Measurements from ENCODE around the gene MNT.
A peak's percentile ranks its signal among the peaks of the same experiment; 100 is the strongest.
"Not testable (repeated sequence)": the region's sequence is repeated elsewhere in the genome, so short reads cannot be mapped to it uniquely, and the experiment has no call there.

The MNT gene, protein sequence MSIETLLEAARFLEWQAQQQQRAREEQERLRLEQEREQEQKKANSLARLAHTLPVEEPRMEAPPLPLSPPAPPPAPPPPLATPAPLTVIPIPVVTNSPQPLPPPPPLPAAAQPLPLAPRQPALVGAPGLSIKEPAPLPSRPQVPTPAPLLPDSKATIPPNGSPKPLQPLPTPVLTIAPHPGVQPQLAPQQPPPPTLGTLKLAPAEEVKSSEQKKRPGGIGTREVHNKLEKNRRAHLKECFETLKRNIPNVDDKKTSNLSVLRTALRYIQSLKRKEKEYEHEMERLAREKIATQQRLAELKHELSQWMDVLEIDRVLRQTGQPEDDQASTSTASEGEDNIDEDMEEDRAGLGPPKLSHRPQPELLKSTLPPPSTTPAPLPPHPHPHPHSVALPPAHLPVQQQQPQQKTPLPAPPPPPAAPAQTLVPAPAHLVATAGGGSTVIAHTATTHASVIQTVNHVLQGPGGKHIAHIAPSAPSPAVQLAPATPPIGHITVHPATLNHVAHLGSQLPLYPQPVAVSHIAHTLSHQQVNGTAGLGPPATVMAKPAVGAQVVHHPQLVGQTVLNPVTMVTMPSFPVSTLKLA

DNA sequence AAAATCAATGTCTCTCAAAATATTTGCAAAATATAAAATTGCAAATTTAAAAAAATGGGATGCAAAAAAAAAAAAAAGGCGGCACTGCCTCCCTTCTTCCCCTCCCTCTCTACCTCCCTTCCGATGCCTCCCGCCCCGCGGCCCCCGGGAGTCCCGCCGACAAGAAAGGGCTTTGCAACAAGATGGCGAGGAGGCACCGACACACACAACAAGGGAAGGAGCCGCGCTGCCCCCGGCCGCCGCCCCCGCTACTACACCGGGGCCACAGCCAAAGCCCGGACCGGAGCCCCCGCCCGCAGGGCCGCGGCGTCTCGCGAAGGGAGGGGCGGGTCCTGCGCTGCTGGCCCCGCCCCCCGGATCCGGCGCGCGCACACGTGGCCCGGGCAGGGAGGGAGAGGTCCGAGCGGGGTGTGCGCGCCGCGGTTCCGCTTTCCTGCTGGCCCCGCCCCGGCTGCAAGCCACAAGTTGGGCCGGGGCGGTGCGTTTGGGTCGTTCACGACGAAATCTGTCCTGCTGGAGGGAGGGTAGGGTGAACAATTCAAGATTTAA lies at the start of gene MNT:
Gene MNT, minus strand, starts transcription at position 184 of the 549 bp plus-strand sequence. CDS start 348 bp downstream, outside the sequence.
- TF ChIP-seq, protein P1, sequence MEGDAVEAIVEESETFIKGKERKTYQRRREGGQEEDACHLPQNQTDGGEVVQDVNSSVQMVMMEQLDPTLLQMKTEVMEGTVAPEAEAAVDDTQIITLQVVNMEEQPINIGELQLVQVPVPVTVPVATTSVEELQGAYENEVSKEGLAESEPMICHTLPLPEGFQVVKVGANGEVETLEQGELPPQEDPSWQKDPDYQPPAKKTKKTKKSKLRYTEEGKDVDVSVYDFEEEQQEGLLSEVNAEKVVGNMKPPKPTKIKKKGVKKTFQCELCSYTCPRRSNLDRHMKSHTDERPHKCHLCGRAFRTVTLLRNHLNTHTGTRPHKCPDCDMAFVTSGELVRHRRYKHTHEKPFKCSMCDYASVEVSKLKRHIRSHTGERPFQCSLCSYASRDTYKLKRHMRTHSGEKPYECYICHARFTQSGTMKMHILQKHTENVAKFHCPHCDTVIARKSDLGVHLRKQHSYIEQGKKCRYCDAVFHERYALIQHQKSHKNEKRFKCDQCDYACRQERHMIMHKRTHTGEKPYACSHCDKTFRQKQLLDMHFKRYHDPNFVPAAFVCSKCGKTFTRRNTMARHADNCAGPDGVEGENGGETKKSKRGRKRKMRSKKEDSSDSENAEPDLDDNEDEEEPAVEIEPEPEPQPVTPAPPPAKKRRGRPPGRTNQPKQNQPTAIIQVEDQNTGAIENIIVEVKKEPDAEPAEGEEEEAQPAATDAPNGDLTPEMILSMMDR (conservative IDR thresholded peaks at IDR 0.05; ENCODE audit: low read length), result no peak
- DNase-seq (ENCODE audit: low read depth), result peak; percentile 95
- H3K4me3 ChIP-seq (ENCODE audit: low read length), result peak within 1 kb of the TSS; percentile 98

DNA sequence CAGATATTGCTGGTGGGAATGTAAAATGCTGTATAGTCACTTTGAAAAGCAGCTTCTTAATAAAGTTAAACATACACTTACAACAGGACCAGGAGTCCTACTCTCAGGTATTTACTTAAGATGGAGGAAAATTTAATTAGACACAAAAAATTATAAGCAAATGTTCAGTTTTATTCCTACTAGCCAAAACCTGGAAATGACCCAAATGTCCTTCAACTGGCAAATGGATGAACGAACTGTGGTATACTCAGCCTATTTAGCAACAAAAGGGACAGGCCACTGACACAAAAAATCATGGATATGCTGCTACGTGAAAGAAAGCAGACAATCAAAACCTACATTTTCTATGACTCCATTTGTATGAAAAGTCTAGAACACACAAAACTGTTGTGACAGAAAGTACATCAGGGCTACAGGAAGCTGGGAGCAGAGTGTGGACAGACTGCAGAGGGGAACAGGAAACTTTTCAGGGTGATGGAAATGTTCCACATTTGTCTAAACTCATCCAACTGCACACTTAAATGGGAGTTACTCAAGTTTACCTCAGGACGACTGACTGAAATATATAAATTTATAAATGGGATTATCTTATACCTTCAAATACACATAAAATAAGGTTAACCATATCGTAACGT lies 49.3 kb upstream of the MNT start:
- no peak for DNase-seq (ENCODE audit: low read depth)

DNA sequence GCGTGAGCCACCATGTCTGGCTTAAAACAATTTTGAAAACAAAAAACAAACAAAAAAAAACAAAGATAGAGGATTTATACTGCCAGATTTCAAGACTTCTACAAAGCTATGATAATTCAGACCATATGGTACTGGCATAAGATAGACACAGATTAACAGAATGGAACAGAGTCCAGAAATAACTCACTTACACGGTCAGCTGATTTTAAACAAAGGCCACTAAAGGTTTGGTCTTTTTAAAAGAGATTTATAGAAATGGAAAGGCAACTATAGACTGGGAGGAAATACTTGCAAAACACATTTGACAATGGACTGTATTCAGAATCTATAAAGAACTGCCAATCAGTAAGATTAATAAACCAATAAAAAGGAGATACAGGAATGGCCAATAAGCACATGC lies 48.6 kb upstream of the MNT start:
- peak; percentile 53 for DNase-seq (ENCODE audit: low read depth)
- no peak overlapping the region for H3K4me3 ChIP-seq (ENCODE audit: low read length)
- TF ChIP-seq, protein P1 (conservative IDR thresholded peaks at IDR 0.05; ENCODE audit: low read length), result no peak

More for the DNA sequence above, 49.3 kb upstream of the MNT start:
- TF ChIP-seq, protein P1 (conservative IDR thresholded peaks at IDR 0.05; ENCODE audit: low read length), result no peak
- no peak overlapping the region for H3K4me3 ChIP-seq (ENCODE audit: low read length)

DNA sequence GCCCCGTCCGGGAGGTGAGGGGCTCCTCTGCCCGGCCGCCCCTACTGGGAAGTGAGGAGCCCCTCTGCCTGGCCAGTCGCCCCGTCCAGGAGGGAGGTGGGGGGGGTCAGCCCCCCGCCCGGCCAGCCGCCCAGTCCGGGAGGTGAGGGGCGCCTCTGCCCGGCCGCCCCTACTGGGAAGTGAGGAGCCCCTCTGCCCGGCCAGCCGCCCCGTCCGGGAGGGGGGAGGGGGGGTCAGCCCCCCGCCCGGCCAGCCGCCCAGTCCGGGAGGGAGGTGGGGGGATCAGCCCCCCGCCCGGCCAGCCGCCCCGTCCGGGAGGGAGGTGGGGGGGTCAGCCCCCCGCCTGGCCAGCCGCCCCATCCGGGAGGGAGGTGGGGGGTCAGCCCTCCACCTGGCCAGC lies 46.6 kb upstream of the MNT start:
- not testable (repeated sequence) for DNase-seq (ENCODE audit: low read depth); H3K4me3 ChIP-seq (ENCODE audit: low read length)

DNA sequence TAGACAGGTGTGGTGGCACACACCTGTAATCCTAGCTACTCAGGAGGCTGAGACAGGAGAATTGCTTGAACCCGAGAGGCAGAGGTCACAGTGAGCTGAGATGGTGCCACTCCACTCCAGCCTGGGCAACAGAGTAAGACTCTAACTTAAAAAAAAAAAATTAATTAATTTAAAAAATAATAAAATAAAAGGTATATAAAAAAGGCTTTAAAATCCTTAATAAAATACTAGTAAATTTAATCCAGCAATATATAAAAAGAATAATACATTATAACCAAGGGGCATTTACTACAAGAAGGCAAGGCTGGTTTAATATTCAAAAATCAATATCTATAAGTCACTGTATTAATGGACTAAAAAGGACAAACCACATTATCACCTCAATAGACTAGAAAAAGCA lies 44.8 kb upstream of the MNT start:
- H3K4me3 ChIP-seq (ENCODE audit: low read length), result no peak overlapping the region
- TF ChIP-seq, protein P1 (conservative IDR thresholded peaks at IDR 0.05; ENCODE audit: low read length), result no peak
- no peak for DNase-seq (ENCODE audit: low read depth)

DNA sequence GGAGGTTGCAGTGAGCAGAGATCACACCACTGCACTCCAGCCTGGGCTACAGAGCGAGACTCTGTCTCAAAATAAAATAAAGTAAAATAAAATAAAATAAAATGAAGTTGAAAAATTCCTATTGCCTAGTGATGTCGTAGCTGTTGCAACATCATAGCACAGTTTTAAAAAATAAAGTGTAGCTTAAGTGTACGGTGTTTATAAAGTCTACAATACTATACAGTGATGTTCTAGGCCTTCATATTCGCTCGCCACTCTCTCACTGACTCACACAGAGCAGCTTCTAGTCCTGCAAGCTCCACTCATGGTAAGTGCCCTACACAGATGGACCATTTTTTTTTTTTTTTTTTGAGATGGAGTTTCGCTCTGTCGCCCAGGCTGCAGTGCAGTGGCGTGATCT lies 43.5 kb upstream of the MNT start:
- DNase-seq (ENCODE audit: low read depth), result no peak
- TF ChIP-seq, protein P1 (conservative IDR thresholded peaks at IDR 0.05; ENCODE audit: low read length), result no peak
- H3K4me3 ChIP-seq (ENCODE audit: low read length), result no peak overlapping the region

DNA sequence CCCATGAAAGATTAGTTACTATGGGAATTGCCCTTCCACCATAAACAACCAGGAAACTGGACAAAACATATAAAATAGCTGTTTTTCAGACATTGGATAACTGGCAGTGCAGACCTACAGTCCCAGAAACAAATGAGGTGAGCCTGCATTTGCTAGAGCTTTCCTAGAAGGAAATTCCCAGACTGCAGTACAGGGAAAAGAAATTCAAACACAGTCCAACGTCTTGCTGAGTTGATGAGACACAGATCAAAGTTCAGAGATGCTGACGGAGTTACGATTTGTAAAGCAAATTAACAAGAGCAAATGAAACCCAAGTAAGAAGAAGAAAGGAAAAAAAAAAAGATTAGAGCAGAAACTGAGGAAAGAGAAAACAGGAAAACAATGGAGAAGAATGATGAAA lies 41.3 kb upstream of the MNT start:
- DNase-seq (ENCODE audit: low read depth), result no peak
- TF ChIP-seq, protein P1 (conservative IDR thresholded peaks at IDR 0.05; ENCODE audit: low read length), result no peak

More for the DNA sequence above, 41.3 kb upstream of the MNT start:
- no peak overlapping the region for H3K4me3 ChIP-seq (ENCODE audit: low read length)
